Panc1 (cell line): ENCODE measurements around the gene AAK1. TPM values are rescaled to one million over a fixed set of nuclear protein-coding genes. Genes with fewer than 3 reads are reported as not detected.

Source experiments
- ATAC-seq: fragments of 200-7000 bp; cut with Tn5 transposase; 2 replicates; pipeline ENCODE4 v1.9.1; 2020; ENCODE audit warnings: mild to moderate bottlenecking, moderate library complexity
- BruUV-seq: library from RNA; stranded (reverse); fragments of 400-500 nt; replicated peaks from 2 replicates; lab custom pipeline; 2021; lab: Mats Ljungman, UMichigan
- CTCF ChIA-PET: fragments of 300-600 bp; sonication (Branson Sonifier 250); formaldehyde crosslinking; loops from one replicate; lab custom pipeline; 2022; ENCODE audit warnings: antibody characterized with exemption; lab: Charles Lee
- POLR2A ChIA-PET: fragments of 300-600 bp; sonication (Branson Sonifier 250); formaldehyde crosslinking; loops from one replicate; lab custom pipeline; 2022; ENCODE audit warnings: antibody characterized with exemption; lab: Charles Lee
- DNase-seq: peaks from one replicate; pipeline ENCODE4 v3.0.0-alpha.2; 2010; ENCODE audit warnings: low read depth, low spot score
- H3K27ac ChIP-seq: 2 replicates; pipeline ENCODE4 v1.5.1; 2011; ENCODE audit warnings: mild to moderate bottlenecking, low read length, inconsistent platforms
- H3K27me3 ChIP-seq: fragments of 200-500 bp; sonication (Bioruptor generic); 2 replicates; pipeline ENCODE4 v1.6.0; 2014; ENCODE audit warnings: low read length, inconsistent platforms; ENCODE audit not compliant: control insufficient read depth, insufficient read depth
- H3K36me3 ChIP-seq: fragments of 200-500 bp; sonication (Bioruptor generic); 2 replicates; pipeline ENCODE4 v1.5.1; 2014; ENCODE audit warnings: inconsistent platforms, mild to moderate bottlenecking, low read length, moderate library complexity; ENCODE audit not compliant: control insufficient read depth, insufficient read depth
- H3K4me1 ChIP-seq: 2 replicates; pipeline ENCODE4 v1.5.1; 2011; ENCODE audit warnings: inconsistent platforms, mild to moderate bottlenecking, low read length, moderate library complexity; ENCODE audit not compliant: control insufficient read depth, insufficient read depth
- H3K4me3 ChIP-seq, 2 experiments: 2 replicates each; pipeline ENCODE4 v1.5.1; 2011 to 2012; ENCODE audit warnings: low read depth in 2 of 2, low read length in 2 of 2, mild to moderate bottlenecking in 2 of 2, inconsistent platforms in 1 of 2, moderate library complexity in 1 of 2
- H3K9me3 ChIP-seq: fragments of 200-500 bp; sonication (Bioruptor generic); 2 replicates; pipeline ENCODE4 v1.5.1; 2014; ENCODE audit warnings: low read depth, mild to moderate bottlenecking, inconsistent platforms, low read length, moderate library complexity; ENCODE audit not compliant: control insufficient read depth, insufficient read depth
- POLR2AphosphoS5 ChIP-seq: IDR thresholded peaks from 2 replicates; pipeline ENCODE4 v1.6.1; 2012; ENCODE audit warnings: mild to moderate bottlenecking, low read depth, low read length, moderate library complexity
- SIN3A ChIP-seq: IDR thresholded peaks from 2 replicates; pipeline ENCODE4 v1.6.1; 2012; ENCODE audit warnings: low read depth, mild to moderate bottlenecking, low read length, moderate library complexity, borderline replicate concordance; ENCODE audit not compliant: insufficient read depth
- TCF7L2 ChIP-seq: IDR thresholded peaks from 2 replicates; pipeline ENCODE4 v1.6.1; 2011; ENCODE audit warnings: mild to moderate bottlenecking, low read depth, low read length, inconsistent platforms
- in situ Hi-C: cut with HindIII; loops from 2 replicates; pipeline ENCODE4 v1.10.0; 2016; ENCODE audit warnings: low sequenced_read_pairs, low pct_unique_long_range_greater_than_20kb
- intact Hi-C: fragments of 100-400 bp; cut with micrococcal nuclease; formaldehyde crosslinking; loops from one replicate; pipeline ENCODE4 v1.10.0; 2022; ENCODE audit not compliant: unreplicated experiment
- total RNA-seq: library from RNA; stranded (reverse); gene quantifications from one replicate; pipeline ENCODE4 v1.2.1, GENCODE V29; 2021; ENCODE audit not compliant: unreplicated experiment
- TF ChIP-seq, protein P1 (sequence below): fragments of 450-650 bp; IDR thresholded peaks from 2 replicates; pipeline ENCODE4 v1.5.1; 2017; ENCODE audit warnings: mild to moderate bottlenecking
- TF ChIP-seq, protein P2 (sequence below), 2 experiments: IDR thresholded peaks; 2 replicates each; pipeline ENCODE4 v1.6.1; 2011 to 2012; ENCODE audit warnings: low read depth in 2 of 2, control low read depth in 1 of 2, low read length in 1 of 2, mild to moderate bottlenecking in 1 of 2, moderate library complexity in 1 of 2; ENCODE audit not compliant: insufficient read depth in 1 of 2

The AAK1 gene
- total RNA-seq, 1 experiment from 2014 or later: 123 TPM

GRCh38 chr2:69509011-69509749, 134.4 kb downstream of the AAK1 start:
- no peaks in the 10 kb centered on the region for H3K4me1 ChIP-seq
- H3K27ac ChIP-seq: no peak overlapping the region
- no TSS peak for BruUV-seq
- TF ChIP-seq, protein P1, sequence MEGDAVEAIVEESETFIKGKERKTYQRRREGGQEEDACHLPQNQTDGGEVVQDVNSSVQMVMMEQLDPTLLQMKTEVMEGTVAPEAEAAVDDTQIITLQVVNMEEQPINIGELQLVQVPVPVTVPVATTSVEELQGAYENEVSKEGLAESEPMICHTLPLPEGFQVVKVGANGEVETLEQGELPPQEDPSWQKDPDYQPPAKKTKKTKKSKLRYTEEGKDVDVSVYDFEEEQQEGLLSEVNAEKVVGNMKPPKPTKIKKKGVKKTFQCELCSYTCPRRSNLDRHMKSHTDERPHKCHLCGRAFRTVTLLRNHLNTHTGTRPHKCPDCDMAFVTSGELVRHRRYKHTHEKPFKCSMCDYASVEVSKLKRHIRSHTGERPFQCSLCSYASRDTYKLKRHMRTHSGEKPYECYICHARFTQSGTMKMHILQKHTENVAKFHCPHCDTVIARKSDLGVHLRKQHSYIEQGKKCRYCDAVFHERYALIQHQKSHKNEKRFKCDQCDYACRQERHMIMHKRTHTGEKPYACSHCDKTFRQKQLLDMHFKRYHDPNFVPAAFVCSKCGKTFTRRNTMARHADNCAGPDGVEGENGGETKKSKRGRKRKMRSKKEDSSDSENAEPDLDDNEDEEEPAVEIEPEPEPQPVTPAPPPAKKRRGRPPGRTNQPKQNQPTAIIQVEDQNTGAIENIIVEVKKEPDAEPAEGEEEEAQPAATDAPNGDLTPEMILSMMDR: no peak
- ChIA-PET POLR2A (no interaction called here), CTCF (interaction anchor here (0.6 kb wide), 1 partner anchor 76 kb away, joined by 4 read pairs; no protein-coding TSS in a partner anchor)
- in situ Hi-C loops: no loop called here
- H3K27me3 ChIP-seq: no peaks in the 10 kb centered on the region
- ATAC-seq (no peak), DNase-seq (no peak)
- no peaks in the 10 kb centered on the region for H3K9me3 ChIP-seq
- intact Hi-C loops: loop anchor here (10.0 kb wide), 1 partner anchor 1844 kb away; no protein-coding TSS in a partner anchor
- H3K36me3 ChIP-seq: peaks cover 22% of the 10 kb centered on the region
- no peak overlapping the region for H3K4me3 ChIP-seq

GRCh38 chr2:69505710-69506109, 137.8 kb downstream of the AAK1 start:
- POLR2A ChIA-PET: no interaction called here
- in situ Hi-C loops: no loop called here
- no peak for ATAC-seq

More at GRCh38 chr2:69505710-69506109, 137.8 kb downstream of the AAK1 start:
- intact Hi-C loops: loop anchor here (10.0 kb wide), 1 partner anchor 1841 kb away; no protein-coding TSS in a partner anchor
- Histone ChIP-seq H3K9me3 (no peaks in the 10 kb centered on the region), H3K4me1 (no peaks in the 10 kb centered on the region), H3K27me3 (no peaks in the 10 kb centered on the region), H3K4me3 (no peak overlapping the region), H3K36me3 (peaks cover 10% of the 10 kb centered on the region; the same call in 1 of the 2 replicates), H3K27ac (no peak overlapping the region)
- TF ChIP-seq SIN3A: no peak
- TF ChIP-seq POLR2AphosphoS5: no peak
- TF ChIP-seq, protein P2, sequence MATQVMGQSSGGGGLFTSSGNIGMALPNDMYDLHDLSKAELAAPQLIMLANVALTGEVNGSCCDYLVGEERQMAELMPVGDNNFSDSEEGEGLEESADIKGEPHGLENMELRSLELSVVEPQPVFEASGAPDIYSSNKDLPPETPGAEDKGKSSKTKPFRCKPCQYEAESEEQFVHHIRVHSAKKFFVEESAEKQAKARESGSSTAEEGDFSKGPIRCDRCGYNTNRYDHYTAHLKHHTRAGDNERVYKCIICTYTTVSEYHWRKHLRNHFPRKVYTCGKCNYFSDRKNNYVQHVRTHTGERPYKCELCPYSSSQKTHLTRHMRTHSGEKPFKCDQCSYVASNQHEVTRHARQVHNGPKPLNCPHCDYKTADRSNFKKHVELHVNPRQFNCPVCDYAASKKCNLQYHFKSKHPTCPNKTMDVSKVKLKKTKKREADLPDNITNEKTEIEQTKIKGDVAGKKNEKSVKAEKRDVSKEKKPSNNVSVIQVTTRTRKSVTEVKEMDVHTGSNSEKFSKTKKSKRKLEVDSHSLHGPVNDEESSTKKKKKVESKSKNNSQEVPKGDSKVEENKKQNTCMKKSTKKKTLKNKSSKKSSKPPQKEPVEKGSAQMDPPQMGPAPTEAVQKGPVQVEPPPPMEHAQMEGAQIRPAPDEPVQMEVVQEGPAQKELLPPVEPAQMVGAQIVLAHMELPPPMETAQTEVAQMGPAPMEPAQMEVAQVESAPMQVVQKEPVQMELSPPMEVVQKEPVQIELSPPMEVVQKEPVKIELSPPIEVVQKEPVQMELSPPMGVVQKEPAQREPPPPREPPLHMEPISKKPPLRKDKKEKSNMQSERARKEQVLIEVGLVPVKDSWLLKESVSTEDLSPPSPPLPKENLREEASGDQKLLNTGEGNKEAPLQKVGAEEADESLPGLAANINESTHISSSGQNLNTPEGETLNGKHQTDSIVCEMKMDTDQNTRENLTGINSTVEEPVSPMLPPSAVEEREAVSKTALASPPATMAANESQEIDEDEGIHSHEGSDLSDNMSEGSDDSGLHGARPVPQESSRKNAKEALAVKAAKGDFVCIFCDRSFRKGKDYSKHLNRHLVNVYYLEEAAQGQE (IDR thresholded peaks at IDR 0.05; ENCODE audit: insufficient read depth in 1 of 2, low read depth in 2 of 2, low read length in 1 of 2): no peak
- TF ChIP-seq, protein P1: no peak
- TF ChIP-seq TCF7L2: no peak
- no TSS peak for BruUV-seq
- no peak for DNase-seq
- CTCF ChIA-PET: no interaction called here
